BLaER1 (cell line): ENCODE measurements around the gene ALG9.

Source experiments
- H3K27ac ChIP-seq: shearing (Covaris generic); formaldehyde crosslinking; 2 replicates; pipeline ENCODE4 v1.8.1; 2022
- H3K27me3 ChIP-seq: shearing (Covaris generic); formaldehyde crosslinking; 2 replicates; pipeline ENCODE4 v1.8.1; 2022
- H3K36me3 ChIP-seq: shearing (Covaris generic); formaldehyde crosslinking; 2 replicates; pipeline ENCODE4 v1.8.1; 2022
- H3K4me1 ChIP-seq: shearing (Covaris generic); formaldehyde crosslinking; 2 replicates; pipeline ENCODE4 v1.8.1; 2022
- H3K4me2 ChIP-seq: shearing (Covaris generic); formaldehyde crosslinking; 2 replicates; pipeline ENCODE4 v1.8.1; 2022
- H3K4me3 ChIP-seq: shearing (Covaris generic); formaldehyde crosslinking; 2 replicates; pipeline ENCODE4 v1.8.1; 2022
- H3K9ac ChIP-seq: shearing (Covaris generic); formaldehyde crosslinking; 2 replicates; pipeline ENCODE4 v1.8.1; 2022
- H3K9me3 ChIP-seq: shearing (Covaris generic); formaldehyde crosslinking; 2 replicates; pipeline ENCODE4 v1.8.1; 2022
- H4K20me1 ChIP-seq: shearing (Covaris generic); formaldehyde crosslinking; 2 replicates; pipeline ENCODE4 v1.8.1; 2022
- Cebpa-rat ChIP-seq: shearing (Covaris generic); IDR thresholded peaks from 2 replicates; pipeline ENCODE4 v1.8.1; 2022

ALG9 gene

GRCh38 chr11:111737444-111738210 lies 133.8 kb downstream of the ALG9 start:
- Histone ChIP-seq H3K4me1 (peaks cover 19% of the 10 kb centered on the region; the same call in 1 of the 2 replicates), H3K9ac (no peak overlapping the region), H3K27ac (0 out of 2 replicates have a peak overlapping the region, but pooled peaks have one; percentile 4), H4K20me1 (no peaks in the 10 kb centered on the region), H3K27me3 (no peaks in the 10 kb centered on the region), H3K36me3 (peaks cover 77% of the 10 kb centered on the region), H3K4me3 (no peak overlapping the region), H3K9me3 (no peaks in the 10 kb centered on the region), H3K4me2 (no peak overlapping the region)
- no peak for TF ChIP-seq Cebpa-rat

GRCh38 chr11:111736621-111737443 lies 134.5 kb downstream of the ALG9 start:
- Histone ChIP-seq H4K20me1 (no peaks in the 10 kb centered on the region), H3K4me2 (no peak overlapping the region), H3K9ac (no peak overlapping the region), H3K27ac (no peak overlapping the region), H3K27me3 (no peaks in the 10 kb centered on the region), H3K9me3 (no peaks in the 10 kb centered on the region), H3K4me1 (peaks cover 19% of the 10 kb centered on the region; the same call in 1 of the 2 replicates), H3K36me3 (peaks cover 69% of the 10 kb centered on the region), H3K4me3 (no peak overlapping the region)
- TF ChIP-seq Cebpa-rat = no peak
